ENCODE results near the gene SEC22C. TPM values are rescaled to one million over a fixed set of nuclear protein-coding genes. Genes with fewer than 3 reads are reported as not detected.

SEC22C gene
- total RNA-seq, 3 donors from 2014 or later = 9.3 to 34.2 (median 18.3) TPM

DNA sequence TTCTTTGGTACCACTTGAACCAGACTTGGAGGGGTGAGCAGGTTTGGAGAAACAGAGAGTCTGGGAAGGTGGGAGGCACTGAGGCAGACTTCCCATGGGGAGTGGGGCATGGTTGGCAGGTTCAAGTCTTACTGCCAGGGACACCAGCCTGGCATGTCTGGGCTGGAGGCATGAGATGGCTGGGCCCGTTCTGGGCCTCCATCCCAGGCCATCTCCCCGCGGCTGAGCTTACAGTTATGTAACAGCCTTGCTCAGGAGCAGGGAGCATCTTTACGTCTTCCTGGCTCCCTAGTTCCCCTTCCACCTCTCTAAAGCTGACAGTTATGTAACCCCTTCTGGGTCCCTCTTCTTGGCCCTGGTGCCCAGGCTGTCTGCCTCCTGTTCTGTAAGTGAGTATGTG, 66.9 kb downstream of the SEC22C start:
- no peaks in the 10 kb centered on the region for H3K9me3 ChIP-seq
- TF ChIP-seq, protein P1, sequence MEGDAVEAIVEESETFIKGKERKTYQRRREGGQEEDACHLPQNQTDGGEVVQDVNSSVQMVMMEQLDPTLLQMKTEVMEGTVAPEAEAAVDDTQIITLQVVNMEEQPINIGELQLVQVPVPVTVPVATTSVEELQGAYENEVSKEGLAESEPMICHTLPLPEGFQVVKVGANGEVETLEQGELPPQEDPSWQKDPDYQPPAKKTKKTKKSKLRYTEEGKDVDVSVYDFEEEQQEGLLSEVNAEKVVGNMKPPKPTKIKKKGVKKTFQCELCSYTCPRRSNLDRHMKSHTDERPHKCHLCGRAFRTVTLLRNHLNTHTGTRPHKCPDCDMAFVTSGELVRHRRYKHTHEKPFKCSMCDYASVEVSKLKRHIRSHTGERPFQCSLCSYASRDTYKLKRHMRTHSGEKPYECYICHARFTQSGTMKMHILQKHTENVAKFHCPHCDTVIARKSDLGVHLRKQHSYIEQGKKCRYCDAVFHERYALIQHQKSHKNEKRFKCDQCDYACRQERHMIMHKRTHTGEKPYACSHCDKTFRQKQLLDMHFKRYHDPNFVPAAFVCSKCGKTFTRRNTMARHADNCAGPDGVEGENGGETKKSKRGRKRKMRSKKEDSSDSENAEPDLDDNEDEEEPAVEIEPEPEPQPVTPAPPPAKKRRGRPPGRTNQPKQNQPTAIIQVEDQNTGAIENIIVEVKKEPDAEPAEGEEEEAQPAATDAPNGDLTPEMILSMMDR (IDR thresholded peaks at IDR 0.05) = no peak
- peaks cover 62% of the 10 kb centered on the region for H3K4me1 ChIP-seq (ENCODE audit: low read depth)
- no peak for ATAC-seq
- H3K36me3 ChIP-seq (ENCODE audit: low read depth) = no peaks in the 10 kb centered on the region
- no peak for DNase-seq
- intact Hi-C loops (cut with DNase I, micrococcal nuclease) = no loop called here
- H3K4me3 ChIP-seq = no peak overlapping the region

DNA sequence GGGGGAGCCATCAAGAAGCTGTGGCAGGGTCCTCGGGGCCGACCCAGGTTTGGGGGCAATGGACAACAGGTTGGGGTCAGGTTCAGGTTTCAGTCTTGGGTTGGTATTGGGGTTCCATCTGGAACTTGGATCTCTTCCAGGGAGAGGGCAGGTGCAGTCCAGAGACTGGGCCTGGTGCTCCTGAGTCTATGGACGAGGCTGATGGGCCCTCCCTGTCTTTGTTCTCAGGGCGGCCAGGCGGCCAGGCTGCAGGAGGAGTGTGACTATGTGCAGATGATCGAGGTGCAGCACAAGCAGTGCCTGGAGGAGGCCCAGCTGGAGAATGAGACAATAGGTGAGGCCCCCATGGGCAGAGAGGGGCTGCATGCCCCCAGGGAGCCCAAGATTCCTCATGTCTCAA, 68.2 kb downstream of the SEC22C start:
- no peaks in the 10 kb centered on the region for H3K36me3 ChIP-seq (ENCODE audit: low read depth)
- no peak for DNase-seq
- H3K4me3 ChIP-seq = no peak overlapping the region
- TF ChIP-seq, protein P1 (IDR thresholded peaks at IDR 0.05) = no peak
- H3K9me3 ChIP-seq = no peaks in the 10 kb centered on the region
- no peak for ATAC-seq
- H3K4me1 ChIP-seq (ENCODE audit: low read depth) = peaks cover 64% of the 10 kb centered on the region
- intact Hi-C loops (cut with DNase I, micrococcal nuclease) = no loop called here

DNA sequence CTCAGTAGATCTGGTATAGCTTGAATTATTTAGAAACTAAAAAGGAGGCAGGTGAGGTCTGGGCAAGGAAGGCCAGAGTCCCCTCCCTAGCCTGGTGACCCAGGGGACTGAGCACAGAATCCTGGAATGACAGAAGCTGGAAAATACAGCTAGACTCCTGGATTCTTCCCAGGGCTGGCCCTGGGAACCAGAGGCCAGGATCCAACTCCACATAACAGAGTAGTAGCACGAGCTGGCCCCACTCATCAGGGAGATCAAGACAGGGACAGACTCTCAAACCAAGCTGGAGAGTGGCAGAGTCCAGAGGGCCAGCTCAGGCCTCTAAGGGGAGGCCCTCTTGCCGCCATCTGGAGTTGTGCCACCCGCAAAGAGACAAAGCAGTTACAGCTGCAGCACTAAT, 68.6 kb downstream of the SEC22C start:
- DNase-seq = no peak
- H3K4me3 ChIP-seq = no peak overlapping the region
- intact Hi-C loops (cut with DNase I, micrococcal nuclease) = no loop called here
- H3K36me3 ChIP-seq (ENCODE audit: low read depth) = no peaks in the 10 kb centered on the region
- ATAC-seq = no peak
- TF ChIP-seq, protein P1 (IDR thresholded peaks at IDR 0.05) = no peak
- H3K4me1 ChIP-seq (ENCODE audit: low read depth) = peaks cover 64% of the 10 kb centered on the region
- no peaks in the 10 kb centered on the region for H3K9me3 ChIP-seq

DNA sequence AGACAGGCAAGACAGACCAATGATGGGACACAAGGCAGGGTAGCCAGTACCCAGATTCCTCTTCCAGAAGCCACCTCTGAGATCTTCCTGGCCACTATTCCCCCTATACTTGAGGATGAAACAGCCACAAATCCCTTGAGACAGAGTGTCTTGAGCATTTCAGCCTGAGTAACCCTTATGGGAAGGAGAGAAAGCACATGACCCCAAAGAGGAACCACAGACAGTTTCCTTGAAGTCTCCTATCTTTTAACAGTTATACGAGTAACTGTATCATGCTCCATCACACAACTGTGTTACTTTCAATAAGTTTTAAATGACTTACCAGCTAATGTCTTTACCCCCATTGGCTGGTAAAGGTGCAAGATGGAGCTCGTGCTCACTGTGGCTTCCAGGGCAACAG, 70.0 kb downstream of the SEC22C start:
- TF ChIP-seq, protein P1 (IDR thresholded peaks at IDR 0.05) = no peak
- ATAC-seq (no peak), DNase-seq (no peak)
- peaks cover 63% of the 10 kb centered on the region for H3K4me1 ChIP-seq (ENCODE audit: low read depth)
- no peaks in the 10 kb centered on the region for H3K9me3 ChIP-seq
- intact Hi-C loops (cut with DNase I, micrococcal nuclease) = no loop called here
- no peaks in the 10 kb centered on the region for H3K36me3 ChIP-seq (ENCODE audit: low read depth)
- no peak overlapping the region for H3K4me3 ChIP-seq

DNA sequence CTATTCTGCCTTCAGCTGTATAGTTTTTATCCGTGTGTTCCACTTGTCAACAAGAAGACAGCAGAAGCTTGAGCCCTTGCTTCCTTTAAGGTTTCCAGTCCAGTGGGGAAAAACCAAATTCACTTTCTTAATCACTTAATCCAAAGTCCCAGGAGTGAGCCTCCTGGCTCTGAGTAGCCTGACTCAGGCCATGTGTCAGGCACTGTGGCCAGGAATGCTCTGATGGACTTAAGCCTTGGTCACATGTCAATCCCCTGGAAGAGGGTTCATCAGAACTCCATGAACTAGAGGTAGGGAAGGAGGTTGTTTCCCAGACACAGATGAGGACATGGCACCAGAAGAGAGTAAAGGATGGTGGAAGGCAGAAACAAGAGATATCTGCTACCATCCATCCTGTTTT, 70.6 kb downstream of the SEC22C start:
- intact Hi-C loops (cut with DNase I, micrococcal nuclease) = no loop called here
- Histone ChIP-seq H3K36me3 (ENCODE audit: low read depth) (no peaks in the 10 kb centered on the region), H3K4me1 (ENCODE audit: low read depth) (peaks cover 65% of the 10 kb centered on the region), H3K4me3 (no peak overlapping the region), H3K9me3 (no peaks in the 10 kb centered on the region)
- TF ChIP-seq, protein P1 (IDR thresholded peaks at IDR 0.05) = no peak
- ATAC-seq (no peak), DNase-seq (peak in 1 of 3 donors; percentile 10)

DNA sequence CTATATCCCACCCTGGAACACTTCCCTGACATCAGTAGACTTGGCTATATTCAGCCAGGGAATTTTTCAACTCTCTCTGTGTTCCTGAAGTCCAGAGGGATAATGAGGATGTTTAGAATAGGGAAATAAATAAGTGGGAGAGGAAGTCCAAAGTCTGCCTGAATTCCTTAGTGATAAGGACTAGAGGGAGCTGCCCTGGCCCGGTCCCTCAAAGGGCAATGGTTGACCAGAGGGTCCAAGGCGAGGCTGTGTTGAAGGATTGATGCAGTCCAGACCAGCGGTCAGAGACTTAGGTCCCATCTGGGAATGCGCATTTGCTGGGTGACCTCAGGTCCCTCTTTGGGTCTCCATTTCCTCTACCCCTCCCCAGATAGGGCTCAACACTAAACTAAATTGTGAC, 71.4 kb downstream of the SEC22C start:
- H3K4me1 ChIP-seq (ENCODE audit: low read depth) = peaks cover 65% of the 10 kb centered on the region
- no peaks in the 10 kb centered on the region for H3K9me3 ChIP-seq
- H3K36me3 ChIP-seq (ENCODE audit: low read depth) = no peaks in the 10 kb centered on the region
- peak in 2 of 3 donors; percentile 59 to 62 for DNase-seq
- no peak overlapping the region for H3K4me3 ChIP-seq
- TF ChIP-seq, protein P1 (IDR thresholded peaks at IDR 0.05) = no peak
- intact Hi-C loops (cut with DNase I, micrococcal nuclease) = no loop called here
- ATAC-seq = peak; percentile 60
